Tibial nerve (tissue), 4 donors: ENCODE measurements around the gene PDE8B. TPM values are rescaled to one million over a fixed set of nuclear protein-coding genes. Genes with fewer than 3 reads are reported as not detected.

Experiments used
- DNase-seq, 2 donors: peaks; one replicate each; pipeline ENCODE4 v3.0.0-alpha.2; 2019; ENCODE audit warnings: low spot score in 2 of 2
- H3K27ac ChIP-seq, 4 donors: fragments of 200-600 bp; sonication (generic) in 3 of 4; one replicate each; pipeline ENCODE4 v1.5.1; 2017 to 2019; ENCODE audit warnings: mild to moderate bottlenecking in 1 of 4
- H3K27me3 ChIP-seq, 2 donors: fragments of 200-600 bp; sonication (generic) in 1 of 2; one replicate each; pipeline versions ENCODE4 v1.5.1 to v1.6.0; 2017 to 2019
- H3K36me3 ChIP-seq, 3 donors: fragments of 200-600 bp; sonication (generic); one replicate each; pipeline ENCODE4 v1.5.1; 2018 to 2019
- H3K4me1 ChIP-seq, 4 donors: fragments of 200-600 bp; sonication (generic) in 3 of 4; one replicate each; pipeline ENCODE4 v1.5.1; 2017 to 2019
- H3K4me3 ChIP-seq, 4 donors: fragments of 200-600 bp; sonication (generic) in 3 of 4; one replicate each; pipeline ENCODE4 v1.5.1; 2017 to 2019; ENCODE audit warnings: mild to moderate bottlenecking in 1 of 4, moderate library complexity in 1 of 4
- H3K9me3 ChIP-seq, 4 donors: fragments of 200-600 bp; sonication (generic) in 3 of 4; one replicate each; pipeline ENCODE4 v1.5.1; 2017 to 2019
- CTCF ChIP-seq, 5 experiments: fragments of 200-600 bp in 3 of 5; fragments of 450-650 bp in 2 of 5; sonication (generic) in 3 of 5; IDR thresholded peaks; one replicate each; pipeline ENCODE4 v1.5.1; 2016 to 2019; ENCODE audit warnings: antibody characterized with exemption in 5 of 5, mild to moderate bottlenecking in 3 of 5, moderate library complexity in 2 of 5
- EP300 ChIP-seq, 2 donors: sonication (generic); formaldehyde crosslinking; IDR thresholded peaks; one replicate each; pipeline ENCODE4 v1.6.1; 2017; ENCODE audit warnings: antibody characterized with exemption in 2 of 2, mild to moderate bottlenecking in 1 of 2
- POLR2A ChIP-seq, 2 donors: fragments of 450-650 bp; IDR thresholded peaks; one replicate each; pipeline ENCODE4 v1.6.1; 2017; ENCODE audit warnings: antibody characterized with exemption in 2 of 2, mild to moderate bottlenecking in 2 of 2, moderate library complexity in 2 of 2
- WGBS, 2 donors: methylation state at CpG; one replicate each; pipeline ENCODE4 v1.1.5; 2018; 5-methylcytosine and 5-hydroxymethylcytosine counted together
- total RNA-seq, 4 donors: library from RNA; depleted of rRNA; stranded (reverse); fragments of >200 nt; gene quantifications; one replicate each; pipeline ENCODE4 v1.1.0, GENCODE V29; 2016

PDE8B gene
- total RNA-seq, 4 donors from 2014 or later = 6.3 to 8.8 (median 7.2) TPM

GRCh38 chr5:77326986-77327734 is 116.7 kb downstream of the PDE8B start:
- Histone ChIP-seq H3K4me1 (peaks cover 0 to 22% (median 0%) of the 10 kb centered on the region in 4 donors), H3K4me3 (no peak overlapping the region), H3K36me3 (no peaks in the 10 kb centered on the region), H3K27me3 (no peaks in the 10 kb centered on the region), H3K9me3 (no peaks in the 10 kb centered on the region), H3K27ac (no peak overlapping the region)
- DNase-seq = no peak
- TF ChIP-seq EP300 (IDR thresholded peaks at IDR 0.05) (no peak), POLR2A (IDR thresholded peaks at IDR 0.05) (no peak), CTCF (IDR thresholded peaks at IDR 0.05) (no peak)
- WGBS, 2 donors = 76 to 92% methylated on average over 5 of the region's 5 CpGs

- TF ChIP-seq POLR2A (IDR thresholded peaks at IDR 0.05) (no peak), EP300 (IDR thresholded peaks at IDR 0.05) (peak in 1 of 2 donors; percentile 32)
- Histone ChIP-seq H3K27ac (peak overlapping the region in 1 of 4 donors; percentile 2), H3K27me3 (no peaks in the 10 kb centered on the region), H3K4me3 (no peak overlapping the region), H3K4me1 (peaks cover 0 to 22% (median 0%) of the 10 kb centered on the region in 4 donors), H3K36me3 (no peaks in the 10 kb centered on the region), H3K9me3 (no peaks in the 10 kb centered on the region)
- no peak for DNase-seq
- 75 to 81% methylated on average over 10 of the region's 10 CpGs for WGBS, 2 donors
Observed at GRCh38 chr5:77328930-77329647, 118.6 kb downstream of the PDE8B start.

GRCh38 chr5:77329664-77330430 is 119.4 kb downstream of the PDE8B start:
- no peak for DNase-seq
- Histone ChIP-seq H3K4me3 (no peak overlapping the region), H3K27me3 (no peaks in the 10 kb centered on the region), H3K4me1 (peaks cover 0 to 22% (median 0%) of the 10 kb centered on the region in 4 donors), H3K36me3 (no peaks in the 10 kb centered on the region), H3K27ac (peak overlapping the region in 1 of 4 donors; percentile 2), H3K9me3 (no peaks in the 10 kb centered on the region)
- no peak for TF ChIP-seq EP300 (IDR thresholded peaks at IDR 0.05)
- TF ChIP-seq CTCF (IDR thresholded peaks at IDR 0.05) = no peak
- no peak for TF ChIP-seq POLR2A (IDR thresholded peaks at IDR 0.05)
- WGBS, 2 donors = 58 to 60% methylated on average over 3 of the region's 3 CpGs

GRCh38 chr5:77333036-77333435 is 122.6 kb downstream of the PDE8B start:
- H3K4me3 ChIP-seq = no peak overlapping the region
- no peak for DNase-seq
- H3K27me3 ChIP-seq = no peaks in the 10 kb centered on the region
- WGBS, 2 donors = 90 to 95% methylated on average over 4 of the region's 4 CpGs
- no peaks in the 10 kb centered on the region for H3K9me3 ChIP-seq
- peaks cover 0 to 16% (median 0%) of the 10 kb centered on the region in 4 donors for H3K4me1 ChIP-seq
- TF ChIP-seq CTCF (IDR thresholded peaks at IDR 0.05) = no peak
- no peak for TF ChIP-seq EP300 (IDR thresholded peaks at IDR 0.05)
- no peak for TF ChIP-seq POLR2A (IDR thresholded peaks at IDR 0.05)
- H3K36me3 ChIP-seq = no peaks in the 10 kb centered on the region
- H3K27ac ChIP-seq = no peak overlapping the region

- no peak for TF ChIP-seq EP300 (IDR thresholded peaks at IDR 0.05)
- no peak for TF ChIP-seq POLR2A (IDR thresholded peaks at IDR 0.05)
- no peak for TF ChIP-seq CTCF (IDR thresholded peaks at IDR 0.05)
- H3K36me3 ChIP-seq = no peaks in the 10 kb centered on the region
- 57 to 75% methylated on average over 5 of the region's 5 CpGs for WGBS, 2 donors
- H3K4me1 ChIP-seq = peaks cover 0 to 13% (median 0%) of the 10 kb centered on the region in 4 donors
- no peaks in the 10 kb centered on the region for H3K9me3 ChIP-seq
- H3K4me3 ChIP-seq = no peak overlapping the region
- no peak overlapping the region for H3K27ac ChIP-seq
- no peak for DNase-seq
- no peaks in the 10 kb centered on the region for H3K27me3 ChIP-seq
Observed at GRCh38 chr5:77333451-77334123, 123.1 kb downstream of the PDE8B start.
